PC-3 (cell line): Measurements from ENCODE around the gene FAM168B.

Source experiments
- EZH2 ChIP-seq: fragments of 300-600 bp; sonication (generic); IDR thresholded peaks from one replicate; pipeline ENCODE4 v1.6.1; 2017; ENCODE audit warnings: antibody characterized with exemption, mild to moderate bottlenecking, low read length; ENCODE audit not compliant: unreplicated experiment
- TF ChIP-seq, protein P1 (sequence below): fragments of 300-600 bp; sonication (generic); conservative IDR thresholded peaks from 2 replicates; pipeline ENCODE4 v1.5.1; 2017; ENCODE audit warnings: antibody characterized with exemption, low read depth, mild to moderate bottlenecking, low read length

DNA sequence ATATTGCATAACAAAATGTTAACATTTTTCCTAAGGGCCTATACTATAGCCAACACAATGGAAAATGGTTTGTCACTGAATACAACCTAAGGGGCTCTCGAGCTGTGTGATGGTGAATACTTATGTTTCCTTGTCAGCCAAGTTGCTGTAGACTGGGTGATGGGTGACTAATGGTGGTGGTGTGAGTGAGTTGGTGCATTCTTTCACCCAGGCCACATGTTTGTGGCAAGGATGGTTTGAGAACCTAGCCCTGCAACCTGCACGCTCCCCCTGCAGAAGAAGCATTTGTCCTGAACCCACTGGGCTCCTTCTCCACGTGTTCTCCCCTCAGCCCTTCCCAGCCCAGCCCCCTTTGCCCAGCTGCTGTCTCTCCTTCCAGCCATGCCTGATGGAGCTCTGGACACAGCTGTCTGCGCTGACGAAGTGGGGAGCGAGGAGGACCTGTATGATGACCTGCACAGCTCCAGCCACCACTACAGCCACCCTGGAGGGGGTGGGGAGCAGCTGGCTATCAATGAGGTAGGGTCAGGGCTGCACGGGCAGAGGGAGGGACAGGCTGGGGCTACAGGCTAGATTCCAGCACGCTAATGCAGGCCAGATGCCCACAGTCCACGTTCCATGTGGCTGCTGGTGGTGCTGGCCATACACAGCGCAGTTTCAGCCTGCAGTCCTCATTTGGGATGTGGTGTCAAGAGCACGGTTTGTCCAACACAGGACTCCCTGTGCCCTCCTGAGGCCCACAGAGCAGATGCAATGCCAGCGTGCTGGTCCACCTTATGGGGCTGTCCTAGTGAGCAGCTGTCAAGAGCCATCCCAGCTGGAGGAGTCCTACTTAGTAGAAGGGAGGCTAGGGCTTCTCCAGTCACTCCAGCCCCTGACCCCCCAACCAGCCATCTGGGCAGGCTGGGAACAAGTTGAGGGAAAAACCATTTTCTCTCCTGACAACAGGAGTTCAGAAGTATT is 65.4 kb downstream of the FAM168B start:
- TF ChIP-seq, protein P1, sequence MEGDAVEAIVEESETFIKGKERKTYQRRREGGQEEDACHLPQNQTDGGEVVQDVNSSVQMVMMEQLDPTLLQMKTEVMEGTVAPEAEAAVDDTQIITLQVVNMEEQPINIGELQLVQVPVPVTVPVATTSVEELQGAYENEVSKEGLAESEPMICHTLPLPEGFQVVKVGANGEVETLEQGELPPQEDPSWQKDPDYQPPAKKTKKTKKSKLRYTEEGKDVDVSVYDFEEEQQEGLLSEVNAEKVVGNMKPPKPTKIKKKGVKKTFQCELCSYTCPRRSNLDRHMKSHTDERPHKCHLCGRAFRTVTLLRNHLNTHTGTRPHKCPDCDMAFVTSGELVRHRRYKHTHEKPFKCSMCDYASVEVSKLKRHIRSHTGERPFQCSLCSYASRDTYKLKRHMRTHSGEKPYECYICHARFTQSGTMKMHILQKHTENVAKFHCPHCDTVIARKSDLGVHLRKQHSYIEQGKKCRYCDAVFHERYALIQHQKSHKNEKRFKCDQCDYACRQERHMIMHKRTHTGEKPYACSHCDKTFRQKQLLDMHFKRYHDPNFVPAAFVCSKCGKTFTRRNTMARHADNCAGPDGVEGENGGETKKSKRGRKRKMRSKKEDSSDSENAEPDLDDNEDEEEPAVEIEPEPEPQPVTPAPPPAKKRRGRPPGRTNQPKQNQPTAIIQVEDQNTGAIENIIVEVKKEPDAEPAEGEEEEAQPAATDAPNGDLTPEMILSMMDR: no peak
- no peak for TF ChIP-seq EZH2
